Transverse colon (tissue), 4 donors: ENCODE results near the gene ABHD11.

ENCODE experiments used
- CTCF ChIP-seq, 5 experiments: fragments of 200-600 bp in 3 of 5; fragments of 450-650 bp in 2 of 5; sonication (generic) in 3 of 5; IDR thresholded peaks; 1 replicate in 2 of 5; 2 replicates in 3 of 5; pipeline ENCODE4 v1.5.1; 2016 to 2017; ENCODE audit warnings: antibody characterized with exemption in 5 of 5, inconsistent platforms in 3 of 5, mild to moderate bottlenecking in 2 of 5, moderate library complexity in 1 of 5
- EP300 ChIP-seq: sonication (generic); formaldehyde crosslinking; IDR thresholded peaks from one replicate; pipeline ENCODE4 v1.6.1; 2017; ENCODE audit warnings: antibody characterized with exemption, low read depth
- POLR2AphosphoS5 ChIP-seq, 3 donors: sonication (generic); formaldehyde crosslinking; IDR thresholded peaks; one replicate each; pipeline ENCODE4 v1.6.1; 2016; ENCODE audit warnings: antibody characterized with exemption in 3 of 3

DNA sequence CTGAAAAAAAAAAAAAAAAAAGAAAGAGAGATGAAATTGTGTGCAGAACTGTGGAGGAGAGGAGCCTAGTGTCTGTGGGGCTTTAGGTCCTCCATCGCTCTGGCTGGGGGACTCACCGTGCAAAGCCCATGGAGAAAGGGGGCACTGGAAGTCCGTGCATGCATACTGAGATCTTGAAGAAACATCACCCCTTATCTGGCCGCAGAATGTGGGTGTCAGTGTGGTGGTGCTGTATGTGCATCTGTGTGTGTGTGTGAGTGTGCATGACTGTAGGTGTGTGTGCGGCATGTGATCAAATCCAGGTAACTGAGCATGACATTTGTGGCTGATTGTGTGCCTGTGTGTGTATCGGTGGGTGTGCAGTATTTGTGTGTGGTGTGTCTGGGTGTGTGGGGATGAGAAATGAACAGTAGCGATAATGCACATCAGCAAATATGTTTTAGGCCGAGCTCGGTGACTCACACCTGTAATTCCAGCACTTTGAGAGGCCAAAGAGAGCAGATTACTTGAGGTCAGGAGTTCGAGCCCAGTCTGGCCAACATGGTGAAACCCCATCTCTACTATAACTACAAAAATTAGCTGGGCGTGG, 40.3 kb upstream of the ABHD11 start:
- TF ChIP-seq EP300 (no peak), CTCF (IDR thresholded peaks at IDR 0.05) (no peak), POLR2AphosphoS5 (IDR thresholded peaks at IDR 0.05) (no peak)
